Left lung (tissue), 10 donors: ENCODE measurements around the gene OVCA2. TPM values are rescaled to one million over a fixed set of nuclear protein-coding genes. Genes with fewer than 3 reads are reported as not detected.

ENCODE experiments used
- ATAC-seq: fragments of 200-7000 bp; cut with Tn5 transposase; one replicate; pipeline ENCODE4 v1.9.1; 2020; ENCODE audit warnings: moderate library complexity
- DNase-seq, 4 donors: peaks; one replicate each; pipeline ENCODE4 v3.0.0-alpha.2; 2013 to 2020
- H3K27ac ChIP-seq, 2 donors: fragments of 200-600 bp; sonication (generic) in 1 of 2; one replicate each; pipeline versions ENCODE4 v1.5.0 to v1.8.0; 2020 to 2021
- H3K27me3 ChIP-seq, 2 donors: fragments of 200-600 bp; sonication (generic) in 1 of 2; one replicate each; pipeline versions ENCODE4 v1.5.0 to v1.8.0; 2020 to 2021
- H3K36me3 ChIP-seq, 2 donors: fragments of 200-600 bp; sonication (generic) in 1 of 2; one replicate each; pipeline versions ENCODE4 v1.5.0 to v1.8.0; 2020 to 2021
- H3K4me1 ChIP-seq, 2 donors: fragments of 200-600 bp; one replicate each; pipeline ENCODE4 v1.8.0; 2021
- H3K4me3 ChIP-seq, 2 donors: fragments of 200-600 bp; sonication (generic) in 1 of 2; one replicate each; pipeline versions ENCODE4 v1.5.0 to v1.8.0; 2020 to 2021; ENCODE audit warnings: mild to moderate bottlenecking in 1 of 2
- H3K9me3 ChIP-seq, 2 donors: fragments of 200-600 bp; sonication (generic) in 1 of 2; one replicate each; pipeline versions ENCODE4 v1.5.0 to v1.8.0; 2020 to 2021
- intact Hi-C, 2 donors: fragments of 100-400 bp; cut with DNase I; formaldehyde crosslinking; loops; one replicate each; pipeline versions ENCODE4 v1.11.2 to v1.14.2; 2022
- polyA plus RNA-seq, 6 donors: library from polyadenylated mRNA; unstranded; fragments of 120-200 nt; gene quantifications; one replicate each; pipeline ENCODE4 v1.2.1, GENCODE V29; 2013; ENCODE audit not compliant: insufficient read length in 6 of 6
- total RNA-seq, 2 donors: library from RNA; stranded (reverse); fragmentation: NEBNext Ultra II Directional; extraction: Animal tissue kit (Norgen Biotek cat#: 25700); gene quantifications; one replicate each; pipeline ENCODE4 v1.2.1, GENCODE V29; 2021
- TF ChIP-seq, protein P1 (sequence below), 2 donors: fragments of 200-600 bp; sonication (generic) in 1 of 2; IDR thresholded peaks; one replicate each; pipeline versions ENCODE4 v1.5.0 to v1.8.0; 2021; ENCODE audit warnings: antibody characterized with exemption in 2 of 2
- donor health status: DM: no; HTN: yes; CAD: no.
- donor health status: DM: no; HTN: no; CAD: no.

Gene OVCA2
- total and polyA plus RNA-seq, 8 donors: 8.1 to 28.7 (median 11.2) TPM

DNA sequence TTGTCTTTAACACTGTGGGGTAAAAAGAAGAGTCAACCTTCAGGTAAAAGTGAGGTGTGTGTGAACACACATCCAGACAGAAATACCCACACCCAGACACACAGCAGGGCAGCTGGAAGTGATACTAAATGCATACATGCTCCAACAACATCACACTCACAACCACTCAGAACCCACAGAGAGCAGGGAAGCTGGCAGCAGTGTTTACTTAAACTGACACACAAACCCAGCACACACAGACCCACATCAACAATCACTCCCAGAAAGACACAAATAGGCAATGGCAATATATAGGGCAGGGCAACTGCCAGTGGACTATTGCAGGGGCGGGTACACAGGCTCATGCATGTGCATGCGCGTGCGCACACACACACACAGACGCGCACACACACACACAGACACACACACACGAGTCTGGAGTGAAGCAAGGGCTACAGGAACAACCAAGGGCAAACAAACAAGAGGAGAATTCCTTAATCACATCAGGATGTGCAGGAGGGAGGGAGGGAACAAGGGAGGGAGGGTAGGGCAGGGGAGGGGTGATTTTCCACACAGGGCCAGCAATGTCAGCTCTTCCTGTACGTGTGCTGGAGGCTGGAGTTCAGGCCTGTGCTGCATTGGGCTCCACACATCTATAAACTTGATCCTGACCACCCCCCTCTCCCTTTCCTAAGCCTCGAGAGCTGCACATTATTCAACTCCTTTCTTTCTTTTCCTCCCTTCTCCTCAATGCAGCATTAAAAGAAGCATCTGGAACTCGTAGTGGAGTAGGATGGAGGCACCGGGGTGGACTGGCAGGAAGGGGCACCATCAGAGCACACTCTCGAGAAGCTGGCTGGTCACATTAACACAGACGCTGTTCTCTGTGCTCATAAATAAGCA is 43.2 kb downstream of the OVCA2 start:
- ATAC-seq (peak; percentile 6), DNase-seq (peak in 1 of 4 donors; percentile 88)
- intact Hi-C loops: no loop called here
- Histone ChIP-seq H3K27me3 (no peaks in the 10 kb centered on the region), H3K36me3 (peaks cover 0 to 20% of the 10 kb centered on the region in 2 donors), H3K4me1 (peaks cover 52 to 85% of the 10 kb centered on the region in 2 donors), H3K9me3 (no peaks in the 10 kb centered on the region), H3K27ac (peak overlapping the region; percentile 82 to 87), H3K4me3 (no peak overlapping the region)
- TF ChIP-seq, protein P1, sequence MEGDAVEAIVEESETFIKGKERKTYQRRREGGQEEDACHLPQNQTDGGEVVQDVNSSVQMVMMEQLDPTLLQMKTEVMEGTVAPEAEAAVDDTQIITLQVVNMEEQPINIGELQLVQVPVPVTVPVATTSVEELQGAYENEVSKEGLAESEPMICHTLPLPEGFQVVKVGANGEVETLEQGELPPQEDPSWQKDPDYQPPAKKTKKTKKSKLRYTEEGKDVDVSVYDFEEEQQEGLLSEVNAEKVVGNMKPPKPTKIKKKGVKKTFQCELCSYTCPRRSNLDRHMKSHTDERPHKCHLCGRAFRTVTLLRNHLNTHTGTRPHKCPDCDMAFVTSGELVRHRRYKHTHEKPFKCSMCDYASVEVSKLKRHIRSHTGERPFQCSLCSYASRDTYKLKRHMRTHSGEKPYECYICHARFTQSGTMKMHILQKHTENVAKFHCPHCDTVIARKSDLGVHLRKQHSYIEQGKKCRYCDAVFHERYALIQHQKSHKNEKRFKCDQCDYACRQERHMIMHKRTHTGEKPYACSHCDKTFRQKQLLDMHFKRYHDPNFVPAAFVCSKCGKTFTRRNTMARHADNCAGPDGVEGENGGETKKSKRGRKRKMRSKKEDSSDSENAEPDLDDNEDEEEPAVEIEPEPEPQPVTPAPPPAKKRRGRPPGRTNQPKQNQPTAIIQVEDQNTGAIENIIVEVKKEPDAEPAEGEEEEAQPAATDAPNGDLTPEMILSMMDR (IDR thresholded peaks at IDR 0.05): no peak

DNA sequence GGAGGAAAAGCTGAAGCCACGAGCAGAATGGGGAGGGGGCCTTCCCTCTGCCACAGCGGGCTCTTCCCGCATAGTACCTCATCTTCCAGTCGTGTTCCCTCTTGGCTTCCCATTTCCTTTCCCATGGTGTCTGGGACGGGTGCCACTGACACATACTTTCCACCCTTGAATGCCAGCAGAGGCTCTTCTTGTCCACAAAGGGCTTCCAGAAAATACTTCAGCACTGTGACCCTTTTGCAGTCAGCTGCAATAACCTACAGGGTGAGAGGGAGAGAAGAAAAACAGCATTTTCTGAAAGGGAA is 43.8 kb downstream of the OVCA2 start:
- peak in 1 of 4 donors; percentile 84 for DNase-seq
- Histone ChIP-seq H3K4me1 (peaks cover 58 to 90% of the 10 kb centered on the region in 2 donors), H3K27ac (peak overlapping the region; percentile 82 to 87), H3K4me3 (no peak overlapping the region), H3K36me3 (peaks cover 0 to 15% of the 10 kb centered on the region in 2 donors), H3K27me3 (no peaks in the 10 kb centered on the region), H3K9me3 (no peaks in the 10 kb centered on the region)
- TF ChIP-seq, protein P1 (IDR thresholded peaks at IDR 0.05): no peak
- intact Hi-C loops: no loop called here
- ATAC-seq: no peak

DNA sequence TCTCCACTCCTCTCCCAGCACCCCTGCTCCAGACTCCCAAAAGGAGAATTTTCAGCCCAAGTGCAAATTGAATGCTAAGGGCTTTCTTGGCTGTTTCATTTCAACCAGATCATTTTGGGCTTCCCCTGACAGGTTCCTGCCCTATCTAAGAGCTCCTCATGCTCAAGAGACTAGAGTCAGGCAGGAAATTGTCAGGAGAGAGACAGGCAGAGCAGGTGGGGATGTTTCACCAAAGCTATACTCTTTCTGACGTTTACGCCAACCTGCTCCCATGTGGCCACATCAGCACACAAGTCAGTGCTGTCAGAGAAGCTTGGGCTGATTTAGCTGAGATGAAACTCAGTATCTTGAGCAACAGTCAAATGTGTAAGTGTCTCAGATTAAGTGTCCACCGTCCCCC is 44.5 kb downstream of the OVCA2 start:
- DNase-seq (no peak), ATAC-seq (no peak)
- Histone ChIP-seq H3K4me1 (peaks cover 62 to 98% of the 10 kb centered on the region in 2 donors), H3K36me3 (peaks cover 0 to 8% of the 10 kb centered on the region in 2 donors), H3K27me3 (no peaks in the 10 kb centered on the region), H3K4me3 (no peak overlapping the region), H3K9me3 (no peaks in the 10 kb centered on the region), H3K27ac (peak overlapping the region; percentile 82 to 87)
- TF ChIP-seq, protein P1 (IDR thresholded peaks at IDR 0.05): no peak
- intact Hi-C loops: no loop called here

DNA sequence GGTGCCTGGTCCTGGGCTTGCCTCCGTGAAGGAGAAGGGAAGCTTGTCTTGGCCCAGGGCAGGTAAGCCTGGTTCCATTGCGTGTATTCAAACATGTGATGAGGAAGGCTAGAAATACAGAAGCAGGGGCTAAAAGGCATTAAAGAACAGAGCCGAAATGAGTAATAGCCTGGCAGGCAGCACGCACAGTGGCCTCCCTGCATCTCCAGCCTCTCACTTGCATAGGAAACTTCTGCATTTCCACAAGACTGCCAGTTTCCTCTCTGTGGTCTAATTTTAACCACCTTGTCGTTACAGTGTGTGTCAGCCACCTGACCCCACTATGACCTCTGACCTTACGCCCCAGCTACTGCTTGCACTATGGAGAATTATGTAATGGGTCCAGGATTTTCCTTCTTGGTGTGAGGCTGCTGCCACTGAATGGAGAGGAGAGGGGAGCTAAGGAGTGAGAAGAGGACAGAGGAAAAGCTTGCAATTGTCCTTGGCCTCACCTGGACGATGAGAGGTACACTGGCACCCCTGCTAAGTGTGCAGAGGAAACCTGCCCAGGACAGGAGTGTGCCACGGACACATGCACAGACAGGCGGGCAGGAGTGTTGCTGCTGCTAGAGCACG is 45.9 kb downstream of the OVCA2 start:
- no peak overlapping the region for H3K4me3 ChIP-seq
- peak; percentile 9 for ATAC-seq
- peak overlapping the region in 1 of 2 donors; percentile 69 for H3K27ac ChIP-seq
- no peaks in the 10 kb centered on the region for H3K27me3 ChIP-seq
- intact Hi-C loops: no loop called here
- H3K36me3 ChIP-seq: no peaks in the 10 kb centered on the region
- peaks cover 65 to 96% of the 10 kb centered on the region in 2 donors for H3K4me1 ChIP-seq
- TF ChIP-seq, protein P1 (IDR thresholded peaks at IDR 0.05): no peak
- H3K9me3 ChIP-seq: no peaks in the 10 kb centered on the region
- DNase-seq: peak in 1 of 4 donors; percentile 71

DNA sequence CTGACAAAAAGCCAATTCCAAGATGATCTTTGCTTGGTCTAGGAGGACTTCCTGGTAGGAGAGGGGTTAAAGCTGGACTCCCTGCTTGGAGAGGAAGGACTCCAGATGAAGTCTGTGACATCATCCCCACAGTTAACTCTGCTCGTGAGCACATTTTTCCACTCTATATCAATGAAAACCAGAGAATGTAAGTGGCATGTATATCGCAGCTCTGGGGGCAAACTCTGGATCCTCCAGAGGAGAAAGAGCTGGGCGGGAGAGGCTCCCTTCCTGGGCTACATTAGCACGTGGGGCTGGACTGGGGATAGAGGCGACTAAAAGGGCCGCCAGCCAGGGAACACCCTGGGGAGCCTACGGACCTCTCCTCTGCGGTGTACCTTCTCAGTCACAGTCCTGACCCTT is 47.2 kb downstream of the OVCA2 start:
- DNase-seq: no peak
- TF ChIP-seq, protein P1 (IDR thresholded peaks at IDR 0.05): no peak
- no peaks in the 10 kb centered on the region for H3K9me3 ChIP-seq
- no peaks in the 10 kb centered on the region for H3K27me3 ChIP-seq
- H3K4me3 ChIP-seq: peak overlapping the region; percentile 3 to 32
- intact Hi-C loops: no loop called here
- peak overlapping the region; percentile 69 to 87 for H3K27ac ChIP-seq
- H3K4me1 ChIP-seq: peaks cover 57 to 93% of the 10 kb centered on the region in 2 donors
- ATAC-seq: no peak
- no peaks in the 10 kb centered on the region for H3K36me3 ChIP-seq
